GM21528 (cell line): ENCODE results near the gene CCDC178.

Source experiments
- ATAC-seq: cut with Tn5 transposase; IDR thresholded peaks from one replicate; pipeline ENCODE4 v1.9.1; 2021; ENCODE audit warnings: mild to moderate bottlenecking, moderate library complexity; ENCODE audit not compliant: unreplicated experiment, low FRiP score

CCDC178 gene

GRCh38 chr18:33135951-33136660 is 304.4 kb downstream of the CCDC178 start:
- no peak for ATAC-seq

GRCh38 chr18:33132657-33133056 is 307.9 kb downstream of the CCDC178 start:
- ATAC-seq = no peak

DNA sequence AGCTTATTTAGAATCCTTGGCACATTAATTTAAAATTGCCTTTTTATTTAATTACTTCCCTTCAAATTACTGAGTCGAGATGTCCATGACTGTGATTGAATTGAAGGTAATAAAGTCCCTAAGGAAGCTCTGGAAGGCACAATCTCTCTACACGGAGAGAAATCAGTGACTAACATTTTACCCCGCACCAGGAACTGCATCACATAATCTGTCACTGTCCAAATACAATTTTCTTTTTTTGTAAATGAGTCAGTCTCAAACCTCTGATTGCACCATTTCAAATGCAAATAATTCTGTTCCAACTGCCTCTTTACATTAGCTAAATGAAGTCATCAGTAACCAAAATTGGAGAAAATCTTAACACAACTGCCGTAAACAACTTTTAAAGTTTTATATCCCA is 311.9 kb downstream of the CCDC178 start:
- no peak for ATAC-seq

DNA sequence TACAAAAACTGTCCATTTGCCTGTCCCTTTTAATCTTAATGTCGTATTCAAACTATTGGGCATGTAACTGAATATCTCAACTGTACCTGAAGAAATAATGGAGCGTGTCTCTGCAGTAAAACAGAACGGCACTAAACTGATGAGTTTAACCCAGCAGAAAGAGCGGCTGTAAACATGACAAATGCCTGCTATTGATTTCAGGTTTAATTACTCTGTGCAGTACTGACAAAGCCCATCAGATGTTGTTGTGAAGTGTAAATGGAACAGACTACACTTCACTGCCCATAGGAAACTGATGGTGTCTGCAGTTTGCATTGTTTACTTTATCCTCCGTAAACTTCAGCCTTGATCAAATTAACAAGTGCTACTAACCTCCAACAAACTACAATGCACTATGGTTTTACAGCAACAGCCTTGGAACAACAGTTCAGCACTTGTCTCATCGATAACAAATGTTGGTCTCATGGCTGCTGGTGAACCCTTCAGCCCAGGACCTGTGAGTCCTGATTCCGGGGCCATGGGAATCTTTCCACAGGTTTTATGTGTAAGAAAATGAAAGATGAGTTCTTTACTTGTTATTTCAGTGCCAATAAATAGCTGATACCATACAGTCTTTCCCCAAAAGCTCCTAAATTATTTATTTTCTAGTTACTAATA is 316.5 kb downstream of the CCDC178 start:
- ATAC-seq = no peak

DNA sequence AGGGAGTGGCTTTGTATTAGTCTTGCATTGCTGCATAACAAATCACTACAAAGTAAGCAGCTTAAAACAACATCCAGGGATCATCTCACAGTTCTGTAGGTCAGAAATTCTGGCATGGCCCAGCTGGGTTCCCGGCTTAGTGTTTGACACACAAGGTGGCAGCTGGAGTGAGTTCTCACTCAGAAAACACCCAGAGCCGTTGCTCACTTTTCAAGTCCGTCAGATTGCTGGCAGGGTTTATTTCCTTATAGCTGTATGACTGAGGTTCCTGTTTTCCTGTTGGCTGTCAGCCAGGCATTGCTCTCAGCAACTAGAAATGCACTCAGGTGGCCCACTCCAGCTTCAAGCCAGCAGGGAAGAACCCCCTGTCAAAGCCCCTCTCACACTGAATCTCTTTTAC is 324.1 kb downstream of the CCDC178 start:
- ATAC-seq = no peak

GRCh38 chr18:33115917-33116316 is 324.6 kb downstream of the CCDC178 start:
- no peak for ATAC-seq

DNA sequence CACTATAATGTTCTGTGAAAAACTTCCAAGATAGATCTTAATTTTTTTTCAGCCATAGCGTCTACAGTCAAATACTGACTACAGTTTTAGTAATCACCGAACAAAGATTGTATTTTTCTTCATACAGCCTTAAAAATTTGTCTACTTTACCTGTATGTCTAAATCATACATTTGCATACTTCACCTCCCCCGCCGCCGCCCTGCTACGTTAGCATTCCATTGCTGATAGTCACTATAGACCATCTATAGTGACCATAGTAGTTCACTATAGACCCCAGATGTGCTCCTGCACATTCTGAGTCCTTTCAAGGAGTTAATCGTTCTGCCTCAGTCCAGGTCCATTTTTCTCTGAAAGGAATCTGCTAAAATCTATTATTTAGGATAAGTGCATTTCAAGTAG is 325.0 kb downstream of the CCDC178 start:
- no peak for ATAC-seq

DNA sequence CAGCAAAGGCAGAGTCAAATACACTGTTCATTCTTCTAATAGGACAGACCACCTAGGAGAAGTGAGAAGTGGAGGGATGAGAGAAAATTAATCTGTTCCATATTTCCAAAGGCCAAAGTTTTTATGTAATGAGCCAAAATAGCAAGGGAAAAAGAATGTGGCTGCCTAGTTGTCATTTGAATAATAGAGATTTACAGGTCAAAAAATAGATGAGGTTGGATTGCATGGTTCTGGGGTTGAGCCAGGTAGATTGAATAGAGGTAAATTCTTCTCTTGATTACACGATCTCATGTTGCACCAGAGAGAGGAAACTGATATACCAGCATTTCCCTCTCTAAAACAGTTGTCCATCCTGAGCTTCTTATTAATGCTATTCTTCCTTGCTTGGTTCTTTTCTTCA is 325.8 kb downstream of the CCDC178 start:
- no peak for ATAC-seq

DNA sequence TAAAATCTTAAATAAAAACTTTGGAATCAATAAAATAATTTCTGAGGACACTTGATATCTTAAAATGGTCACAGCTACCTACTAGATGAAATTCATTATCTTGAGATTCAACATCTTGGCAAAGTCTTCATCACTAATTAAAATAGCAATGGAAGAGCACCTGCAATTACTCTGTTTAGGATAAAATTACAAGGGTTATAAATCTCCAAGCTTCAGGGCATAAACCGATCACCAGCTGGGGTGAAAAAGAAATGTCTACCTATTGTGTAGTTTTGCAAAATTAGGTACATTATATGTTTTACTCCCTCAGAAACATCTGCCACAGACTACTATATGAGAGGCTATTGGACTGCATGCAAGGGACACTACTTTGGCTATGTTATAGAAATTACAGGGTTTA is 327.1 kb downstream of the CCDC178 start:
- ATAC-seq = no peak

GRCh38 chr18:33107511-33107910 is 333.0 kb downstream of the CCDC178 start:
- no peak for ATAC-seq

- ATAC-seq = no peak
These were observed 339.2 kb downstream of the CCDC178 start for GRCh38 chr18:33101316-33101715.

DNA sequence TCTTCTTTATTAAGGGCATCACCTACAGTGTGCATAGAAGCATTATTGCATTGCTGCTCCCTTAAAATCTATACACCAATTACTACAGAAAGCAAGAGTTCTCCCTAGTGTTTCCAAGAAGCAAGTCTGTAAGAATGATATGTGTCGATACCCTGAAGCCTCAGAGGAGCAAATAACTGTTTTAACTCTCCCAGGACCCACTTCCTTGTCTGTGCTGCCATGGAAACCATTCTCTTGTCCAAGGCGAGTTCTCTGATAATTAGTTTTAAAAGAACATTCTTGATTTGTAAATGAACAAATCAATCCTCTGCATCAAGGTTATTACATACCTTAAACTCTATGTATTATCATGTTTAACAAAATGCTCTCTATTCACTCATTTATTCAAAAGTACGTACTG is 340.9 kb downstream of the CCDC178 start:
- no peak for ATAC-seq

- ATAC-seq = no peak
These were observed 343.4 kb downstream of the CCDC178 start for GRCh38 chr18:33097126-33097525.

DNA sequence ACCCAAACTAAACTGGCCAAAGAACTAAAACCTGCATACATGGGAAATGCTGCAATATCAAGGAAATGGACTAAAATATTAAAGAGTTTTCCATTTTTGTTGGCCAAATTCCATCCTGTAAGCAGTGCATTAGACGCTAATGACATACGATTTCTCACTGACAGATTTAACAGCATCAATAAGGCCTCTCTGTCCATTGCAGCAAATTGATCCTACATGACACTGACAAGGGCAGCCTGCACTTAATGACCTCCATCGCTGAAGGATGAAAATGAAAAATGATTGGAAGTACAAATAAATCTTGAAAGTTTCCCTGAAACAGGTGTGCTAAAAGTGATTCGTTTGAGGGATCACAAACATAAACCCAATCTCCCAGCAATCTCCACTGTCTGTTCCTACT is 350.1 kb downstream of the CCDC178 start:
- ATAC-seq = no peak

DNA sequence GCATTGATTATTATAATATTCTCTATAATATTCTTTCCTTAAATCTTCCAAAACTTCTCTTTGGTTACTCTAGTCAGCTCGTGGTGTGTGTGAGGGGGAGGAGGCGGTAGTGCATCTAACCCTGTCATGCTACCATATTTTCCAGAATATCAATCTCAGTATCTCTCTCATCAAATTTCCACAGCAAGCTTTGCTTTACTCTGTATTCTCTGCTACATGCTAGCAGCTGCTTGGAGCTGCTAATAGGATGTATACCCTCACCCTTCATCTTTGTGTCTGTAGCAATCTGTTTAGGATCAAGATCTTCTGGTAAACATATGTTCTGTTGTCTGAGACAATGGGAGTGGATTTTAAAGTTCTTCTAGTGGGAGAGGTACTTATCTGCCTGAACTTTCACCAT is 363.9 kb downstream of the CCDC178 start:
- ATAC-seq = no peak

DNA sequence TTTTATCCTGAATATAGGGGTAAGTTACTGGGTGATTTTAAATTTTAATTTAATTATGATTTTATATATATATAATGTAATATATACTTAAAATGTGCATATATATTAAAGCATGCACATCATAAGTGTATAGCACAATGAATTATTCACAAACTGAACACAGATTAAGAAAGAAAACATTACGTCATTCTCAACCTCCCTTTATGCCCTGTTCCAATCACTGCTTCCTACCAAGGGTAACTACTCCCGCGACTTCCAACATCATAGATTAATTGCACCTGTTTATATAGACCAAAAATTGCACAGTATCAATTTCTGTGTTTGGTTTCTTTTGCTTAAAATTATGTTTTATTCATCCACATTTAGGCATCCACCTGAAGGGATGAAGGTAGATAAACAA is 366.4 kb downstream of the CCDC178 start:
- no peak for ATAC-seq

DNA sequence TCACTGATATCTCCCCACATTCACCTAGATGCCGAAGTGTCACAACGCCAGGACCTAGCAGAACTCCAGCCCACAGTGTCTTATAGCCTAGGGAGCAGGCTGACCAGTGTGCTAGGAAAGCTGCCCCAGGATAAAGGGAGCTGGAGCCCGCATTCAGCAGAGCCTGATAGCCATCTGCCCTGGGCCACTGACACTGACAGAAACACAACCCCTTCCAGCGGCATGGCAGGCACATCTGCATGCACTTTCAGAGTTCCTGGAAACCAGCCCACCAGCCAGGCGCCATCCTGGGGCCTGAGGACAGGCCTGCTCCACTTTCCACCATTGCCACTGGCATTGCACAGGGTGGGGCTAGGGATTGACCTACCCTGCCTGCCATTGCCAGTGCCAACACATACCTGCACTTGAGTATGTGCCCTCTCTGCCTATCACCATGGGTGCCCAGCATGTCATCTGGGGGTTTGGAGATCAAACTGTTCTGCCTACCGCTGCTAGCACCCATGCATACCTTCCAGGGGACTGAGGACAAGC is 377.6 kb downstream of the CCDC178 start:
- ATAC-seq = no peak

DNA sequence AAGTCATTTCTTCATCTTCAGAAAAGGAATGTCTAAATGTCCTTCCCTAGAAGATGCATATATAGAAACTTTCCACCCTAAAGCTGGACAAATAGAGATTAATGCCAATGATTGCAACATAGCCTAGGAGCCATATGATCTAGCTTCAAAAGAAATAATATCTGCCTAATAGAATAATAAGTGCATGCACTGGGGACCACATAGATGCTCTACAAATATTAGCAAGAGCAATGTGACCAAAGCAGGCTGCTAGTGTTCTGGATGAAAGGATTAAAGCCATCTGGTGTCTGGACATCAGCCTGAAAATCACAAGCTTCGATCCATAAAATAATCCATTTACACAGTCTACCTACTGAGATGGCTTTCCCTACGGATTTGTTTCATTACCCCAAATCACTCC is 387.6 kb downstream of the CCDC178 start:
- no peak for ATAC-seq

DNA sequence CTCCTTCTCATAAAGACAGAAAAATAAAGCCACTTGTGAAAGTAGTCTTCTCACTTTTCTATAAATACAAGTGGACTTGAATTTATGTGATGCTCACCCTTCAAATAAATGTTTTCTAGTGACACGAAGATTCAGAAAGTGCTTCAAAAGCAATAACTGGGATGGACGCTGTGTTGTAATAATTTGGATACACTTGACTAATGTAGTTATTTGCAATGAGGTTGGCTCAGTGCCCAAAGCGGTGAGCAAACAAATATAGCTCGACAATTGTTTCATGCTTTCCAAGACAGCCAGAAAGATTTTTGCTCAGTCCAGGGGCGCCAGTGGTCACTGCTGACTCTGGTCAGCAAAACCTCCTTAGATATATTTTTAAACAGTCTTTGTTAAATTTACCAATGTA is 389.1 kb downstream of the CCDC178 start:
- no peak for ATAC-seq

DNA sequence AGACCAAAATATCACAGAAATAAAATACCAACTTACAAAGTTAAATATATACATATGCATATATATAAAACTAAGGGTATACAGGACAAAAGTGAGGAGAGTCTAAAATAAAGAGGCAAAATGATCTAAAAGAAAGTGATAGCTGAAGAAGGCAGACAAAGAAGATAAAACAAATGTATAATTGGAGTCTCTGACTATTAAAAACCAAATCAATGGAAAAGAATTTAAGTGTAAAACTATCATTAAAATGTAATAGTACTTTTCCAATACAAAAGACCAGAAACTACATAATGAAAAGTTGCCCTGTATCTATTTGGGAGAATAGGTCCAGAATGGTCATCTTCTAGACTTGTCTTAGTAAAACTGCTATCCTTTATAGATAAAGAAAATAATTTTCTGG is 400.3 kb downstream of the CCDC178 start:
- no peak for ATAC-seq

DNA sequence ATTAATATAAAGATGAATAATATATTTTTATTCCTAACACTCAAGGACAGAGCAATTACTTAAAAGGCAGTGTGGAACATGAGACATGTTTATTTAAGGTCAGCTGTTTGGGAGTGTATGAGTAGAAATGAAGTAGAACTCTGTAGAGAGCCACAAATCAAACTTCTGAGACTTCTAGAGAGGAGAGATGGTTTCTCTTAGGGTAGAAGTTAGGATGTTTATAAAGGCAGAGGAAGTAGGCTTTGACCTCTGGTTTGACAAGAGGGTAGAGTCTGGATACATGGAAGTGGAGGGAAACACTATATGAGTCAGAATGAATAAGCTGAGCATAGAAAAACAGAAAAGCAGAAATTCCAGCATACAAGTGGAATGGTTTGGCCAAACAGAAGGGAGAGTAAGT is 405.6 kb downstream of the CCDC178 start:
- no peak for ATAC-seq

DNA sequence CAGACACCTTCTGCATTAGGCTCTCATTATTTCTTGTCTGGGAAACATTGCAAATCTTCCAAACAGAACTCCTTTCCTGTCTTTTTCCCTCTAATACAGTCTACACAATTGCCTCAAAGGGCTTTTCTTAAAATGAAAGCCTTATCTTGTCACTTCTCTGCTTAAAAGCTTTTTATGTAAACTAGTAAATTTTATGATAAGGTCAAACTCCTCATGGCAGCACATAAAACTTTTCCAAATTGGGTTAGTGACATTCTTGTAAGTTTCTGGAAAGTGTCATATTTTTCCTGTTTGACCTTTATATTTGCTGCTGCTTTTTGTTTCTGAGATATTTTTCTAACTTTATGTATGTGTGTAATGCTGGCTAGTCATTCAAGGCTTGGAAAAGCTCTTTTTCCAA is 406.3 kb downstream of the CCDC178 start:
- no peak for ATAC-seq
